Duodenal mucosa (tissue), 2 donors: Measurements from ENCODE around the gene PER2.

Experiments used
- H3K27ac ChIP-seq: one replicate; pipeline ENCODE4 v1.7.0; 2013; ENCODE audit warnings: low read depth, low read length
- H3K27me3 ChIP-seq, 2 donors: one replicate each; pipeline ENCODE4 v1.7.0; 2013; ENCODE audit warnings: low read length in 2 of 2, control low read depth in 1 of 2; ENCODE audit not compliant: insufficient read depth in 2 of 2, control insufficient read depth in 1 of 2
- H3K36me3 ChIP-seq, 2 donors: one replicate each; pipeline ENCODE4 v1.7.0; 2013; ENCODE audit warnings: low read length in 2 of 2, control low read depth in 1 of 2; ENCODE audit not compliant: insufficient read depth in 2 of 2, control insufficient read depth in 1 of 2
- H3K4me1 ChIP-seq, 2 donors: one replicate each; pipeline ENCODE4 v1.7.0; 2013; ENCODE audit warnings: low read length in 2 of 2, control low read depth in 1 of 2; ENCODE audit not compliant: insufficient read depth in 2 of 2, control insufficient read depth in 1 of 2
- H3K4me3 ChIP-seq, 2 donors: one replicate each; pipeline ENCODE4 v1.7.0; 2013; ENCODE audit warnings: low read length in 2 of 2, low read depth in 1 of 2
- H3K9ac ChIP-seq, 2 donors: one replicate each; pipeline ENCODE4 v1.7.0; 2013; ENCODE audit warnings: low read length in 2 of 2, low read depth in 1 of 2
- H3K9me3 ChIP-seq, 2 donors: one replicate each; pipeline ENCODE4 v1.7.0; 2013; ENCODE audit warnings: low read length in 2 of 2, control low read depth in 1 of 2; ENCODE audit not compliant: control insufficient read depth in 1 of 2

PER2 gene

GRCh38 chr2:238267884-238268680, 20.3 kb downstream of the PER2 start:
- H3K9ac ChIP-seq, result no peak overlapping the region

GRCh38 chr2:238267341-238267710, 21.1 kb downstream of the PER2 start:
- Histone ChIP-seq H3K9me3 (no peaks in the 10 kb centered on the region), H3K4me1 (peaks cover 18 to 19% of the 10 kb centered on the region in 2 donors), H3K9ac (no peak overlapping the region), H3K27me3 (no peaks in the 10 kb centered on the region), H3K27ac (no peak overlapping the region), H3K36me3 (peaks cover 40 to 69% of the 10 kb centered on the region in 2 donors), H3K4me3 (no peak overlapping the region)

More at GRCh38 chr2:238267884-238268680, 20.3 kb downstream of the PER2 start:
- no peak overlapping the region for H3K27ac ChIP-seq
- H3K36me3 ChIP-seq, result peaks cover 41 to 71% of the 10 kb centered on the region in 2 donors
- no peaks in the 10 kb centered on the region for H3K27me3 ChIP-seq
- H3K4me1 ChIP-seq, result peaks cover 10 to 12% of the 10 kb centered on the region in 2 donors
- no peak overlapping the region for H3K4me3 ChIP-seq
- no peaks in the 10 kb centered on the region for H3K9me3 ChIP-seq

- peaks cover 21 to 22% of the 10 kb centered on the region in 2 donors for H3K4me1 ChIP-seq
- H3K9ac ChIP-seq, result no peak overlapping the region
- H3K4me3 ChIP-seq, result no peak overlapping the region
- no peak overlapping the region for H3K27ac ChIP-seq
- H3K9me3 ChIP-seq, result no peaks in the 10 kb centered on the region
- H3K36me3 ChIP-seq, result peaks cover 48 to 72% of the 10 kb centered on the region in 2 donors
- no peaks in the 10 kb centered on the region for H3K27me3 ChIP-seq
Observed at GRCh38 chr2:238265605-238266004, 22.8 kb downstream of the PER2 start.

- Histone ChIP-seq H3K36me3 (peaks cover 53 to 73% of the 10 kb centered on the region in 2 donors), H3K4me1 (peaks cover 21 to 22% of the 10 kb centered on the region in 2 donors), H3K27me3 (no peaks in the 10 kb centered on the region), H3K4me3 (no peak overlapping the region), H3K9ac (no peak overlapping the region), H3K27ac (no peak overlapping the region), H3K9me3 (no peaks in the 10 kb centered on the region)
Observed at GRCh38 chr2:238264072-238264460, 24.3 kb downstream of the PER2 start.

GRCh38 chr2:238263204-238264071, 25.0 kb downstream of the PER2 start:
- no peak overlapping the region for H3K4me3 ChIP-seq
- no peak overlapping the region for H3K27ac ChIP-seq
- H3K27me3 ChIP-seq, result no peaks in the 10 kb centered on the region
- peaks cover 21 to 22% of the 10 kb centered on the region in 2 donors for H3K4me1 ChIP-seq
- H3K9ac ChIP-seq, result no peak overlapping the region
- no peaks in the 10 kb centered on the region for H3K9me3 ChIP-seq
- H3K36me3 ChIP-seq, result peaks cover 53 to 76% of the 10 kb centered on the region in 2 donors

- no peaks in the 10 kb centered on the region for H3K9me3 ChIP-seq
- H3K9ac ChIP-seq, result peak overlapping the region in 1 of 2 donors; percentile 14
- no peaks in the 10 kb centered on the region for H3K27me3 ChIP-seq
- H3K36me3 ChIP-seq, result peaks cover 51 to 76% of the 10 kb centered on the region in 2 donors
- H3K27ac ChIP-seq, result no peak overlapping the region
- no peak overlapping the region for H3K4me3 ChIP-seq
- peaks cover 21 to 22% of the 10 kb centered on the region in 2 donors for H3K4me1 ChIP-seq
Observed at GRCh38 chr2:238262496-238263122, 25.8 kb downstream of the PER2 start.

GRCh38 chr2:238261718-238262375, 26.6 kb downstream of the PER2 start:
- Histone ChIP-seq H3K27me3 (no peaks in the 10 kb centered on the region), H3K4me1 (peaks cover 21 to 22% of the 10 kb centered on the region in 2 donors), H3K4me3 (no peak overlapping the region), H3K27ac (no peak overlapping the region), H3K9ac (no peak overlapping the region), H3K36me3 (peaks cover 48 to 73% of the 10 kb centered on the region in 2 donors), H3K9me3 (no peaks in the 10 kb centered on the region)

- no peak overlapping the region for H3K9ac ChIP-seq
- H3K9me3 ChIP-seq, result no peaks in the 10 kb centered on the region
- H3K4me3 ChIP-seq, result no peak overlapping the region
- H3K36me3 ChIP-seq, result peaks cover 50 to 76% of the 10 kb centered on the region in 2 donors
- H3K4me1 ChIP-seq, result peaks cover 21 to 22% of the 10 kb centered on the region in 2 donors
- no peaks in the 10 kb centered on the region for H3K27me3 ChIP-seq
- no peak overlapping the region for H3K27ac ChIP-seq
Observed at GRCh38 chr2:238260883-238261282, 27.5 kb downstream of the PER2 start.

GRCh38 chr2:238259061-238260020, 29.1 kb downstream of the PER2 start:
- H3K36me3 ChIP-seq, result peaks cover 57 to 80% of the 10 kb centered on the region in 2 donors
- H3K27ac ChIP-seq, result no peak overlapping the region
- no peaks in the 10 kb centered on the region for H3K9me3 ChIP-seq
- peaks cover 18 to 21% of the 10 kb centered on the region in 2 donors for H3K4me1 ChIP-seq
- no peak overlapping the region for H3K4me3 ChIP-seq
- H3K9ac ChIP-seq, result no peak overlapping the region
- H3K27me3 ChIP-seq, result no peaks in the 10 kb centered on the region
